K562 (cell line): Measurements from ENCODE around the gene PPIAL4G. TPM values are rescaled to one million over a fixed set of nuclear protein-coding genes. Genes with fewer than 3 reads are reported as not detected.
"Not testable (repeated sequence)": the region's sequence is repeated elsewhere in the genome, so short reads cannot be mapped to it uniquely, and the experiment has no call there.

Experiments used
- ATAC-seq: fragments of 200-7000 bp; cut with Tn5 transposase; 3 replicates; pipeline ENCODE4 v1.9.1; 2020; ENCODE audit warnings: moderate library complexity
- BruUV-seq: library from RNA; stranded (reverse); fragments of 400-500 nt; replicated peaks from 2 replicates; lab custom pipeline; 2021; lab: Mats Ljungman, UMichigan
- CTCF ChIA-PET: fragments of 300-600 bp; formaldehyde crosslinking; extraction: SDS; loops from one replicate; lab custom pipeline; 2021; ENCODE audit warnings: low intra/inter-chr PET ratio; lab: Yijun Ruan, JAX
- POLR2A ChIA-PET: fragments of 300-600, 350-650 bp; sonication (Branson Sonifier 250); formaldehyde crosslinking; extraction: SDS; loops from one replicate; lab custom pipeline; 2021; ENCODE audit warnings: antibody characterized with exemption, inconsistent platforms; lab: Yijun Ruan, JAX
- DNase-seq, 4 experiments: peaks; one replicate each; pipeline versions ENCODE4 v3.0.0 to v3.0.0-alpha.2; 2011 to 2018; ENCODE audit warnings: low spot score in 3 of 4, mixed read lengths in 3 of 4; ENCODE audit errors: extremely low read depth in 1 of 4
- FAIRE-seq: peaks from 2 replicates; lab custom pipeline; 2011; peaks lifted over from hg19 to GRCh38; lab: Jason Lieb, UNC
- H2AFZ ChIP-seq: 2 replicates; pipeline ENCODE4 v1.6.0; 2011; ENCODE audit warnings: low read depth, low read length, control low read depth, inconsistent platforms
- H3K27ac ChIP-seq: fragments of 200-600 bp; 3 replicates; pipeline ENCODE4 v1.8.0; 2011; ENCODE audit warnings: low read depth, mild to moderate bottlenecking, control low read depth, inconsistent platforms, low read length, moderate library complexity, mixed read lengths; ENCODE audit errors: extremely low read depth
- H3K27me3 ChIP-seq, 2 experiments: fragments of 300-600 bp in 1 of 2; 2 replicates in 1 of 2; 3 replicates in 1 of 2; pipeline versions ENCODE4 v1.6.0 to v1.8.0; 2011; ENCODE audit warnings: inconsistent platforms in 2 of 2, low read length in 2 of 2, mild to moderate bottlenecking in 1 of 2, mixed read lengths in 1 of 2, moderate library complexity in 1 of 2; ENCODE audit not compliant: control insufficient read depth in 2 of 2, insufficient read depth in 2 of 2
- H3K36me3 ChIP-seq: fragments of 300-600 bp; 3 replicates; pipeline ENCODE4 v1.8.0; 2011; ENCODE audit warnings: mild to moderate bottlenecking, low read length, inconsistent platforms; ENCODE audit not compliant: control insufficient read depth, insufficient read depth
- H3K4me1 ChIP-seq, 2 experiments: fragments of 200-600 bp in 1 of 2; replicated peaks in 1 of 2; 2 replicates in 1 of 2; 3 replicates in 1 of 2; pipeline versions ENCODE4 v1.5.1 to v1.8.0; 2011; ENCODE audit warnings: inconsistent platforms in 2 of 2, low read length in 2 of 2, mild to moderate bottlenecking in 1 of 2, mixed read lengths in 1 of 2, moderate library complexity in 1 of 2; ENCODE audit not compliant: control insufficient read depth in 2 of 2, insufficient read depth in 2 of 2
- H3K4me2 ChIP-seq: 2 replicates; pipeline ENCODE4 v1.6.1; 2011; ENCODE audit warnings: low read length, control low read depth, inconsistent platforms, mixed read lengths; ENCODE audit not compliant: insufficient read depth
- H3K4me3 ChIP-seq: fragments of 200-600 bp; sonication (generic), shearing (Covaris generic); 2 replicates; pipeline ENCODE4 v1.5.1; 2016; ENCODE audit warnings: control low read depth, inconsistent platforms
- H3K79me2 ChIP-seq: fragments of 200-600 bp; 3 replicates; pipeline ENCODE4 v1.8.0; 2011; ENCODE audit warnings: low read length, inconsistent platforms; ENCODE audit not compliant: control insufficient read depth, insufficient read depth
- H3K9ac ChIP-seq, 2 experiments: 2 replicates each; pipeline versions ENCODE4 v1.6.0 to v1.6.1; 2011; ENCODE audit warnings: low read depth in 2 of 2, low read length in 2 of 2, control low read depth in 1 of 2, inconsistent platforms in 1 of 2, mild to moderate bottlenecking in 1 of 2, mixed read lengths in 1 of 2; ENCODE audit not compliant: insufficient read depth in 1 of 2
- H3K9me1 ChIP-seq: one replicate; pipeline ENCODE4 v1.6.0; 2011; ENCODE audit warnings: inconsistent platforms, mild to moderate bottlenecking, low read length, moderate library complexity; ENCODE audit not compliant: control insufficient read depth, insufficient read depth
- H3K9me3 ChIP-seq: replicated peaks from 2 replicates; pipeline ENCODE4 v1.5.1; 2011; ENCODE audit warnings: low read depth, low read length, inconsistent platforms; ENCODE audit not compliant: control insufficient read depth, insufficient read depth
- H4K20me1 ChIP-seq: replicated peaks from 2 replicates; pipeline ENCODE4 v1.6.1; 2011; ENCODE audit warnings: low read length, inconsistent platforms, mixed read lengths; ENCODE audit not compliant: control insufficient read depth, insufficient read depth
- CEBPB ChIP-seq: fragments of 450-650 bp; IDR thresholded peaks from 2 replicates; pipeline ENCODE4 v1.6.1; 2016; ENCODE audit warnings: missing genetic modification characterization, missing compliant biosample characterization
- CXXC5 ChIP-seq: fragments of 250-450 bp; sonication (Bioruptor Pico); IDR thresholded peaks from 2 replicates; pipeline ENCODE4 v1.8.0; 2022; ENCODE audit warnings: inconsistent platforms, mild to moderate bottlenecking, moderate library complexity
- MEIS2 ChIP-seq: fragments of 450-650 bp; IDR thresholded peaks from 2 replicates; pipeline ENCODE4 v1.6.1; 2014; ENCODE audit warnings: mild to moderate bottlenecking; ENCODE audit not compliant: partially characterized antibody
- NRF1 ChIP-seq, 2 experiments: fragments of 450-650 bp; IDR thresholded peaks in 1 of 2; conservative IDR thresholded peaks in 1 of 2; 2 replicates each; pipeline ENCODE4 v1.6.1; 2014; ENCODE audit warnings: mild to moderate bottlenecking in 2 of 2
- PBX2 ChIP-seq, 2 experiments: IDR thresholded peaks in 1 of 2; conservative IDR thresholded peaks in 1 of 2; 2 replicates each; pipeline ENCODE4 v1.6.1; 2016; ENCODE audit warnings: low read depth in 2 of 2, mild to moderate bottlenecking in 1 of 2, missing compliant biosample characterization in 1 of 2, missing genetic modification characterization in 1 of 2, moderate library complexity in 1 of 2
- POLR2H ChIP-seq: IDR thresholded peaks from 2 replicates; pipeline ENCODE4 v1.6.1; 2016; ENCODE audit warnings: missing genetic modification characterization, low read depth, mild to moderate bottlenecking, control low read depth, missing compliant biosample characterization, moderate library complexity
- TARDBP ChIP-seq: fragments of 450-650 bp; IDR thresholded peaks from 2 replicates; pipeline ENCODE4 v1.6.1; 2016
- ZSCAN29 ChIP-seq: fragments of 450-650 bp; IDR thresholded peaks from 2 replicates; pipeline ENCODE4 v1.6.1; 2017
- WGBS: fragments of 100-300 bp; shearing (Covaris generic); methylation state at CpG from one replicate; pipeline ENCODE4 v1.1.6; 2016; ENCODE audit warnings: low coverage, mixed read lengths; ENCODE audit not compliant: insufficient coverage; ENCODE audit errors: missing lambda C conversion rate; 5-methylcytosine and 5-hydroxymethylcytosine counted together
- in situ Hi-C: fragments of 300-500 bp; cut with MboI; formaldehyde crosslinking; loops from 4 replicates; pipeline ENCODE4 v1.15.0; 2018; ENCODE audit warnings: inconsistent platforms, mixed read lengths
- intact Hi-C: fragments of 100-400 bp; cut with micrococcal nuclease; formaldehyde crosslinking; loops from 2 replicates; pipeline ENCODE4 v1.14.2; 2022
- polyA plus RNA-seq, 8 experiments: library from polyadenylated mRNA; depleted of rRNA in 4 of 8; stranded (reverse) in 5 of 8; unstranded in 3 of 8; fragments of >200 nt; fragmentation: Nextera tagmentation in 2 of 8; fragmentation: Illumina TruSeq in 1 of 8; extraction: Ambion mirVana in 2 of 8; extraction: Trizol in 1 of 8; gene quantifications; 2 replicates each; pipeline versions ENCODE4 v1.2.1 to v1.2.3, GENCODE V29; 2011 to 2014; ENCODE audit warnings: inconsistent platforms in 1 of 8, missing spikeins in 1 of 8
- total RNA-seq, 7 experiments: library from RNA; depleted of rRNA in 6 of 7; stranded (reverse); fragments of >200 nt in 6 of 7; fragmentation: Illumina TruSeq in 2 of 7; extraction: Trizol in 2 of 7; gene quantifications; 2 replicates each; pipeline versions ENCODE4 v1.2.1 to v1.2.3, GENCODE V29; 2011 to 2021; ENCODE audit warnings: low replicate concordance in 1 of 7
- TF ChIP-seq, protein P1 (sequence below): fragments of 450-650 bp; IDR thresholded peaks from 2 replicates; pipeline ENCODE4 v1.6.1; 2016

The PPIAL4G gene
- total and polyA plus RNA-seq, 9 of the 15 experiments (the other 6 are each of a cell fraction or from before 2014, with no cell fraction given), result not detected

GRCh38 chr1:148529101-148529567 is 46.0 kb upstream of the PPIAL4G start:
- H3K27me3 ChIP-seq; CTCF ChIA-PET; H3K36me3 ChIP-seq; H3K27ac ChIP-seq; H4K20me1 ChIP-seq; ATAC-seq; FAIRE-seq; intact Hi-C loops; BruUV-seq; H3K9me3 ChIP-seq; H3K79me2 ChIP-seq; H3K4me3 ChIP-seq; POLR2A ChIA-PET; H3K4me1 ChIP-seq; H3K9me1 ChIP-seq; H3K4me2 ChIP-seq; H2AFZ ChIP-seq; H3K9ac ChIP-seq; TF ChIP-seq PBX2 (CRISPR knock-in tag; IDR thresholded peaks at IDR 0.05; ENCODE audit: low read depth): not testable (repeated sequence)
- WGBS, result 21% methylated on average over 8 of the region's 25 CpGs
- in situ Hi-C loops, result loop anchor here (25.0 kb wide), 1 partner anchor 167 kb away; no protein-coding TSS in a partner anchor
- DNase-seq, result peak in 1 of 4 experiments; percentile 61
- TF ChIP-seq TARDBP (peak; percentile 52; the same call in 1 of the 2 replicates), CEBPB (tag) (peak; percentile 65), ZSCAN29 (0 out of 2 replicates have a peak, but pooled peaks have one; percentile 34), NRF1 (conservative IDR thresholded peaks at IDR 0.05 in 1 of 2, IDR thresholded peaks at IDR 0.05 in 1 of 2) (peak; percentile 17 to 23; a peak in 1 of 4 replicates), CXXC5 (CRISPR knock-in tag) (peak; percentile 55; the same call in 1 of the 2 replicates), PBX2 (tag; conservative IDR thresholded peaks at IDR 0.05; ENCODE audit: low read depth) (peak; percentile 43; the same call in 1 of the 2 replicates), POLR2H (peak; percentile 99), MEIS2 (peak; percentile 77)
- TF ChIP-seq, protein P1, sequence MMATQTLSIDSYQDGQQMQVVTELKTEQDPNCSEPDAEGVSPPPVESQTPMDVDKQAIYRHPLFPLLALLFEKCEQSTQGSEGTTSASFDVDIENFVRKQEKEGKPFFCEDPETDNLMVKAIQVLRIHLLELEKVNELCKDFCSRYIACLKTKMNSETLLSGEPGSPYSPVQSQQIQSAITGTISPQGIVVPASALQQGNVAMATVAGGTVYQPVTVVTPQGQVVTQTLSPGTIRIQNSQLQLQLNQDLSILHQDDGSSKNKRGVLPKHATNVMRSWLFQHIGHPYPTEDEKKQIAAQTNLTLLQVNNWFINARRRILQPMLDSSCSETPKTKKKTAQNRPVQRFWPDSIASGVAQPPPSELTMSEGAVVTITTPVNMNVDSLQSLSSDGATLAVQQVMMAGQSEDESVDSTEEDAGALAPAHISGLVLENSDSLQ, result peak; percentile 45
